Upper lobe of right lung (tissue), 1 donor: Measurements from ENCODE around the gene TBC1D12. TPM values are rescaled to one million over a fixed set of nuclear protein-coding genes. Genes with fewer than 3 reads are reported as not detected.

Experiments
- ATAC-seq: fragments of 200-7000 bp; cut with Tn5 transposase; one replicate; pipeline ENCODE4 v1.9.1; 2020; ENCODE audit warnings: mild to moderate bottlenecking, moderate library complexity
- DNase-seq: peaks from one replicate; pipeline ENCODE4 v3.0.0-alpha.2; 2020
- H3K27ac ChIP-seq: fragments of 200-600 bp; one replicate; pipeline ENCODE4 v1.8.0; 2022
- H3K27me3 ChIP-seq: fragments of 200-600 bp; one replicate; pipeline ENCODE4 v1.8.0; 2022; ENCODE audit warnings: mild to moderate bottlenecking
- H3K36me3 ChIP-seq: fragments of 200-600 bp; one replicate; pipeline ENCODE4 v1.8.0; 2022
- H3K4me1 ChIP-seq: fragments of 200-600 bp; one replicate; pipeline ENCODE4 v1.8.0; 2022
- H3K4me3 ChIP-seq: fragments of 200-600 bp; one replicate; pipeline ENCODE4 v1.8.0; 2022; ENCODE audit warnings: mild to moderate bottlenecking
- H3K9me3 ChIP-seq: fragments of 200-600 bp; one replicate; pipeline ENCODE4 v1.8.0; 2022
- CTCF ChIP-seq: fragments of 200-600 bp; IDR thresholded peaks from one replicate; pipeline ENCODE4 v1.8.0; 2022; ENCODE audit warnings: antibody characterized with exemption
- intact Hi-C: fragments of 100-400 bp; cut with DNase I; formaldehyde crosslinking; loops from one replicate; pipeline ENCODE4 v1.11.0; 2022
- total RNA-seq: library from RNA; stranded (reverse); fragmentation: NEBNext Ultra II Directional; extraction: Animal tissue kit (Norgen Biotek cat#: 25700); gene quantifications from one replicate; pipeline ENCODE4 v1.2.1, GENCODE V29; 2021
- donor health status: DM: no; HTN: yes; CAD: no; lungs with severe emphysema.

The TBC1D12 gene
- total RNA-seq, 1 donor from 2014 or later, result 11.1 TPM

DNA sequence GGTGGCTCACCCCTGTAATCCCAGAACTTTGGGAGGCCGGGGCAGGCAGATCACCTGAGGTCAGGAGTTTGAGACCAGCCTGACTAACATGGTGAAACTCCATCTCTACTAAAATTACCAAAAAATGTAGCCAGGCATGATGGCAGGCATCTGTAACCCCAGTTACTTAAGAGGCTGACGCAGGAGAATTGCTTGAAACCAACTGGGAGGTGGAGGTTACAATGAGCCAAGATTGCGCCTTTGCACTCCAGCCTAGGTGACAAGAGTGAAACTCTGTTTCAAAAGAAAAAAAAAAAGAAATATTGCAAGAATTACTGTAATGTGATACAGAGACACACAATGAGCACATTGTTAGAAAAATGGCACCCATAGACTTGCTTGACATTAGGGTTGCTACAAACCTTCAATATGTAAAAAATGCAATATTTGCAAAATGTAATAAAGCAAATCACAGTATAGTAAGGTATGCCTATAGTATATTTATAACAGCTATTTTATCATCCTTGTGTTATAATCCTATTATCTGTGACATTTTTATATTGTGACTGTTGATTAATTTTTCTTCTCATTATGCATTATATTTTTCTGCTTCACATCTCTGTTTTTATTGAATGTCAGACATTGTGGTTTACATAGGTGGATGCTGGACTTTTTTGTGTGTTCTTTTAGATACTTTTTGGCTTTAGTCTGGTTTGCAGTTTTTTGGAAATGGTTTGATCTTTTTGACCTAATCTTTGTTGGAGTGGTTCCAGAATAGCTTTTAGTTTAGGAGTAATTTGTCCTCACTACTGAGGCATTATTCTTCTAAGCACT, 87.8 kb downstream of the TBC1D12 start:
- TF ChIP-seq CTCF, result no peak
- H3K4me1 ChIP-seq, result no peaks in the 10 kb centered on the region
- H3K4me3 ChIP-seq, result no peak overlapping the region
- ATAC-seq (no peak), DNase-seq (no peak)
- intact Hi-C loops, result no loop called here
- no peak overlapping the region for H3K27ac ChIP-seq
- no peaks in the 10 kb centered on the region for H3K9me3 ChIP-seq
- peaks cover 4% of the 10 kb centered on the region for H3K36me3 ChIP-seq
- no peaks in the 10 kb centered on the region for H3K27me3 ChIP-seq

DNA sequence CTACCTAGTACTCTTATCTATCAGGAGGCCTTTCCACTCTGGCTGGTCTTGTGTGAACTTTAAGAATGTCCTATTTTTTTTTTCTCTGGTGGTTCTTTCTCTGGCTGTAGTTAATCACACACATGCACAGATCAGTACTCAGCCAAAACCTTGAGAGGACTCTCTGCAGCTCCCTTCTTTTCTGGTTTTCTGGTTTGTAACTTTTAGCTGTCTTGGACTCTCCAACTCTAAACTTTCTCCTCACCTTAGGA, 88.4 kb downstream of the TBC1D12 start:
- H3K4me3 ChIP-seq, result no peak overlapping the region
- intact Hi-C loops, result no loop called here

DNA sequence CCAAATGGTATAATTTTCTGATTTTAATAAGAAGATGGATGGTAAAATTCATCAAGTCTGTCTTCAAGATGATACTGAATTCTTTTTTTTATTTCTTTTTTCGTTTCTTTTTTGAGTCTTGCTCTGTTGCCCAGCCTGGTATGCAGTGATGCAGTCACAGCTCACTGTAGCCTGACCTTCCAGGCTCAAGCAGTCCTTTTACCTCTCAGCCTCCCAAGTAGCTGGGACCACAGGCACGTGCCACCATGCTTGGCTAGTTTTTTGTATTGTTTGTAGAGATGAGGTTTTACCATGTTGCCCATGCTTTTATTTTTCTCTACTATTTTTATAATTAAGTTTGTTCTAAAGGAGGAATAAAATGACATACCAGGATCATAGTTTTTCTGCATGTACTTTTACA, 91.1 kb downstream of the TBC1D12 start:
- no peaks in the 10 kb centered on the region for H3K4me1 ChIP-seq
- peaks cover 4% of the 10 kb centered on the region for H3K36me3 ChIP-seq
- H3K9me3 ChIP-seq, result no peaks in the 10 kb centered on the region
- H3K27me3 ChIP-seq, result no peaks in the 10 kb centered on the region
- no peak for TF ChIP-seq CTCF
- no peak overlapping the region for H3K4me3 ChIP-seq
- H3K27ac ChIP-seq, result no peak overlapping the region
- ATAC-seq (no peak), DNase-seq (no peak)
- intact Hi-C loops, result no loop called here

More for the DNA sequence above, 88.4 kb downstream of the TBC1D12 start:
- no peak for DNase-seq
- TF ChIP-seq CTCF, result no peak
- H3K27ac ChIP-seq, result no peak overlapping the region
- H3K9me3 ChIP-seq, result no peaks in the 10 kb centered on the region
- H3K4me1 ChIP-seq, result no peaks in the 10 kb centered on the region
- no peak for ATAC-seq
- H3K36me3 ChIP-seq, result peaks cover 4% of the 10 kb centered on the region
- H3K27me3 ChIP-seq, result no peaks in the 10 kb centered on the region

DNA sequence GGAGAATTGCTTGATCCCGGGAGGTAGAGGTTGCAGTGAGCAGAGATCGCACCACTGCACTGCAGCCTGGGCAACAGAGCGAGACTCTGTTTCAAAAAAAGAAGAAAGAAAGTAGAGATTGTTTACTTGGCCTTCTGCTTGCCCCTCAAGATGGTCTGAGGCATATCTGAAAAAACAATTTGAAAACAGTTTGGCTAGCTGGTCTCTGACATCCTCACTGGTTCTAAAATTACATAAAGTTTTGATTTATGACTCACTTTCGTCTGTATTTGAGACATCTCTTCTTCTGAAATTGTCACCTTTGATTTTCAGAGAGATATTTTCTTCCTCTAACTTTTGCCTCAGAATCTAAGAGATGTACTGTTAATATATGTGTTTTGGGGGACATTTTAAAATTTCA, 93.7 kb downstream of the TBC1D12 start:
- no peak overlapping the region for H3K4me3 ChIP-seq
- no peak overlapping the region for H3K27ac ChIP-seq
- DNase-seq, result no peak
- peaks cover 4% of the 10 kb centered on the region for H3K36me3 ChIP-seq
- H3K27me3 ChIP-seq, result no peaks in the 10 kb centered on the region
- intact Hi-C loops, result no loop called here
- no peaks in the 10 kb centered on the region for H3K4me1 ChIP-seq
- no peak for ATAC-seq
- no peak for TF ChIP-seq CTCF
- no peaks in the 10 kb centered on the region for H3K9me3 ChIP-seq

GRCh38 chr10:94496646-94497045, 94.3 kb downstream of the TBC1D12 start:
- no peak for ATAC-seq
- intact Hi-C loops, result no loop called here
- DNase-seq, result no peak

More at GRCh38 chr10:94496646-94497045, 94.3 kb downstream of the TBC1D12 start:
- H3K36me3 ChIP-seq, result peaks cover 4% of the 10 kb centered on the region
- H3K4me3 ChIP-seq, result no peak overlapping the region
- no peaks in the 10 kb centered on the region for H3K9me3 ChIP-seq
- H3K27me3 ChIP-seq, result no peaks in the 10 kb centered on the region
- H3K4me1 ChIP-seq, result no peaks in the 10 kb centered on the region
- no peak overlapping the region for H3K27ac ChIP-seq
- no peak for TF ChIP-seq CTCF
